Stimulated activated CD8-positive, alpha-beta memory T cell treated with anti-CD3 and anti-CD28 coated beads, Interleukin-2, amount 100 ng/mL, for 1 hour (primary cell): ENCODE measurements around the gene RNF207.
A peak's percentile ranks its signal among the peaks of the same experiment; 100 is the strongest.

ENCODE experiments used
- DNase-seq, 2 donors: peaks; one replicate each; pipeline ENCODE4 v3.0.0-alpha.2; 2020; ENCODE audit warnings: low read depth in 2 of 2

Gene RNF207

DNA sequence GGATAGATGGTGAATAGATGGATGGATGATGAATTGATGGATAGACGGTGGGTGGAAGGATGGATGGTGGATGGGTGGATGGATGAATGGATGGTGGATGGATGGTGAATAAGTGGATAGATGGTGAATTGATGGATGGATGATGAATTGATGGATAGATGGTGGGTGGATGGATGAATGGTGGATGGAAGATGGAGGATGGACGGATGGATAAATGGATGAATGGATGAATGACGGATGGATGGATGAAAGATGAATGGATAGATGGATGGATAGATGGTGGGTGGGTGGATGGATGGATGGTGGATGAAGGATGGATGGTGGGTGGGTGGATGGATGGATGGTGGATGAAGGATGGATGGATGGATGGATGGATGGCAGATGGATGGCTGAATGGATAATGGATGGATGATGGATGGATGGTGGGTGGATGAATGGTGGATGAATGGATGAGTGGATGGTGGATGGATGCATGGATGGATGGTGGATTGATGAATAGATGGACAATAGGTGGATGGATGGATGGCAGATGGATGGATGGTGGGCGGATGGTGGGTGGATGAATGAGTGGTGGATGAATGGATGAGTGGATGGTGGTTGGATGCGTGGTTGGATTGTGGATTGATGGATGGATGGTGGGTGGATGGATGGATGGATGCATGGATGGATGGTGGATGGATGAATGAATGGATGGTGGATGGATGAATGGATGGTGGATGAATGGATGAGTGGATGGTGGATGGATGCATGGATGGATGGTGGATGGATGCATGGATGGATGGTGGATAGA is 31.1 kb upstream of the RNF207 start:
- no peak for DNase-seq

DNA sequence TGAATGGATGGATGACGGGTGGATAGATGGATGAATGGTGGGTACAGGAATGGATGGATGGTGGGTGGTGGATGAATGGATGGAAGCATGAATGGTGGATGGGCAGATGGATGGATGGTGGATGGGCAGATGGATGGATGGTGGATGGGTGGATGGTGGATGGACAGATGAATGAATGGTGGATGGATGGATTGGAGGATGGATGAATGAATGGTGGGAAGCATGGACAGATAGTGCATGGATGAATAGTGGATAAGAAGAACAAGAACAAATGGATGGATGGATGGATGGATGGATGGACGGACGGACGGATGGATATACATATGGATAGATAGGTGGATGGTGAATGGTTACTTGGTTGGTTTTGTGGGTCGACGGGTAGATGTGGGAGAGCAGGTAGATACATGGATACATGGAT is 30.5 kb upstream of the RNF207 start:
- no peak for DNase-seq

GRCh38 chr1:6176779-6177178 is 29.1 kb upstream of the RNF207 start:
- DNase-seq, result no peak

DNA sequence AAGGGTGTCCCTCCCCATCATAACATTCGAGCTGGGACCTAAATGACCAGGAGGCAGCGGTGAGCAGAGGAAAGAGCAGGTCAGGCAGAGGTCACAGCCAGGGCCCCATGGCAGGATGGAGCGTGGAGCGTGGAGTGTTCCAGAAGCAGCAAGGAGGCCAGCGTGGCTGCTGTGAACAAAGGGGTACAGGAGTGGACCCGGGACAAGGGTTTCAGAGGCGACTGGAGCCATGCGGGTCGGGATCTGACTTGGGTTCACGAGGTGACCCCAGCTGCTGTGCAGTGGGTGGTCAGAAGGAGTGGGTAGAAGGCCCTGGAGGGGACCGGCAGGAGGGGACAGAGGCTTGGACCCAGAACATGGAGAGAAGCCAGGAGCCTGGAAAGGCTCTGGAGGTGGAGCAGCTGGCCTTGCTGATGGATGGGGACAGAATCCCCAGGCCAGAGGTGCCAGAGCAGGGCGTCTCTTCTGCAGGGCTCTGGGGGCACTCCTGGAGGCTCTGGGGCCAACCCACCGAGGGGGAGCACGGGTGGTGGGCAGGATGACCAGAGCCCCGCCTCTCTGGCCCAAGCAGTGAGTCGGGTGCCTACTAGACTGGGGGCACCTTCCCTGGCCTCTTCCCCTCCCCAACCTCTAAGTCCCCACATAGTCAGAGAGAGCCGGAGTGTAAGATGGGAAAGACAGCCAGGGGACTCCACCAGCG is 28.1 kb upstream of the RNF207 start:
- no peak for DNase-seq

- no peak for DNase-seq
Observed at GRCh38 chr1:6178751-6179563, 27.0 kb upstream of the RNF207 start.

DNA sequence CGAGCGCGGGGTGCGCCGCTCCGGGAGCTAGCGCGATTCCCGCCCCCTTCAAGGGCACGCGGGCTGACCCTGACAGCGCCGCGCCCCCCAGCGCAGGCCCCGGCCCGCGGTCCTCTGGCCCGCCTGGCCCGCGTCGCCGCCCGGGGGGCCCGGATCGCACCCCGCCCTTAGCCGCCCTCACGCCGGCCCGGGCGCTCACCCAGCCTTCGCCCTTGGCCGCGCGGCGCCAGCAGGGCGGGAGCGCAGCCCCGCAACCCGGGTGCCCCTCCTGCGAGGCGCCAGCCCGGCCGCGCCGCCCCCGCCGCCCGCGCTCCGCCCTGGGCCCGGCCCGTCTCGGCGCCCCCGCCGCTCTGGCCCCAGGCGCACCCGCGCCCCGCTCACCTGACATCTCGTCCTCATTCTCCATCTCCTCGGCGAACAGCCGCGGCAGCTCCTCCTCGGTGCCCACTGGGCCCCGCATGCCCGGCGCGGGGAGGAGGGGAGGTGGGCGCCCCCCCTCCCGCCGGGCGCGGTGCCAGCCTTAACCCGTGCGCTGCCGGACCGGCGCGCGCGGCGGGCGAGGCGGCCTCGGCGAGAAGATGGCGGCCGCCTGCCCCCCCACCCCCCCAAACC is 26.2 kb upstream of the RNF207 start:
- DNase-seq, result no peak

DNA sequence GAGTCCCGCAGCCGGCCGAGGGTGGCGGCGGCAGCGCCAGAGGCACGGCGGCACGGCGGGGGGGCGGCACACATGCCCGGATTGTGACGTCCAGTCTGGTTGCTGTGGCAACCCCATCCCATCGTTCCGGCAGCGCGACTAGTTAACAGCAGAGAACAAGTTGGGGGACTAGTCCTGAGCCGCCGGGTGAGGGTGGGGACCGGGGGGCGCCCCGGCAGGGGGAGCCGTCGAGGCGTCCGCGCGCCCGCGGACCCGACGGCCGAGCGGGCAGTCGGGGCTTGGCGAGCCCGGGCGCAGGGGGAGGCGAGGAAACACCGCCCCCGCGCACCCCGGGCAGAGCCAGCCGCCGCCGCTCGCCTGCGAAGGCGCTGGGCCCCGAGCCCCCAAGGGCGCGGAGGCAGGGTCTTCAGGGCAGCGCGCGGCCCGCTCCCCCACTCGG is 25.6 kb upstream of the RNF207 start, which contains the start of gene CHD5:
CHD5 (minus strand) TSS at position 54 of the 439 bp plus-strand sequence. CDS start 298 bp downstream, outside the sequence.
- DNase-seq, result no peak

GRCh38 chr1:6180707-6181311 is 25.1 kb upstream of the RNF207 start:
- DNase-seq, result no peak

GRCh38 chr1:6181347-6181770 is 24.6 kb upstream of the RNF207 start:
- DNase-seq, result no peak

DNA sequence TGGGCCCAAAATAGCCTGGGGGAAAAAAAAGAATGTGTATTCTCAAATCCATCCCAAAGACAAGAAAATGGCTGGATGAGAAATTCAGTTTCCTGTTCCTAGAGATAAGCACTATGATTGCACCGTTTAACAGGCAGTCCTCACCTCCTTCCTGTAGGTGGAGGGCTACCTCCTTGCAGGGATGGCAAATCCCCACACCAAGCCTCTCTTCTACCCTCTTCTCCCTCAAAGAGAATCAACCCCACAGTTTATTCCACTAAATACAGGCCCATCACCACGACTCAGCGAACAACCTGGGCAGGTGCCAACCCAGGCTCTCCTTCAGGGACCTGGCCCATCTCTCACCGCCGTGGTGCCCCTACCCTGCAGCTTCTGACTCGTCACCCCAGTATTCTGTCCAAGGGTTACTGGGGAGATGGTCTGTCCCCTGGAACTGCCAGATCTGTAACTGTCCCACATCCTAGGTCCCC is 22.4 kb upstream of the RNF207 start:
- no peak for DNase-seq

DNA sequence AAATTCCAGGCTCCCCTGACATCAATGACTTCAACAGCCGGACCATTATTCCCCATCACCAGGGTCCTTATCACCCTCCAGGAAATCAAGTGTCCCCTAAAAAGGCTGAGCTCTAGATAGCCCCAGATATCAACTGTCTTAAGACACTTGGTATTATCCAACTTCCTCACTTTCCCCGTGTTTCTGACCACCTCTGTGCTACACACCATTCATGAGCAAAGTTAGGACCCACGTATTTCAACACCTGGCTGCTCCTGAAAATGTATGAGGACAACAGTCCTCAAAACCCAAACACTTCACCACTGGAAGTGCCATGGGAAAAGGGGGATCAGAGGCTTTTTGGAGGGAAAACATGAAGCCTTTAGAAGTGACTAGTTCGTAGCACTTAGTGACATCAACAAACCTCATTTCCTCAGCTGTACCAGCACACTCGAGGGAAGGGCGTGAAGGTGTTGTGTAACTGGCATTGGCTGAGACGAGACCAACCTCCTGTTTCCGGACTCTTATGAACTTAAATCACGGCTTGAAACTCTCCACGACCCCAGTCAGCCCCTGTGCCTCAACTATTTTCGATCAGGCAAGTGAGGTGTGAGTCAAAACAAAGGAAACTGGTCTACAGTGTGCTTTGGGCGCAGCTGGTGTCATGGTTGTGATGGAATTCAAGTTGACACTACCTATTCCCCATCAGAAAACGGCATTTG is 21.7 kb upstream of the RNF207 start:
- DNase-seq, result no peak

- no peak for DNase-seq
Observed at GRCh38 chr1:6185151-6185550, 20.8 kb upstream of the RNF207 start.

GRCh38 chr1:6185635-6186382 is 20.1 kb upstream of the RNF207 start:
- DNase-seq, result no peak

- DNase-seq, result no peak
Observed at GRCh38 chr1:6188466-6188865, 17.5 kb upstream of the RNF207 start.

DNA sequence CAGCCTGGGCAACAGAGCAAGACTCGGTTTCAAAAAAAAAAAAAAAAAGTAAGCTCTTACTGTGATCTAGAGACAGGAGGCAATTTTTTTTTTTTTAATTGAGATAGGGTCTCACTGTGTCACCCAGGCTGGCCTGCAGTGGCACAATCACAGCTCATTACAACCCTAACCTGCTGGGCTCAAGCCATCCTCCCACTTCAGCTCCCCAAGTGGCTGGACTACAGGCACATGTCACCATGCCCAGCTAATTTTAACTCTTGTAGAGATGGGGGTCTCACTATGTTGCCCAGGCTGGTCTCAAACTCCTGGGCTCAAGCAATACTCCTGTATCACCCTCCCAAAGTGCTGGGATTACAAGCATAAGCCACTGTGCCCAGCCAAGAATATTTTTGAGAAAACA is 14.0 kb upstream of the RNF207 start:
- no peak for DNase-seq

GRCh38 chr1:6197746-6198427 is 8.0 kb upstream of the RNF207 start:
- no peak for DNase-seq

DNA sequence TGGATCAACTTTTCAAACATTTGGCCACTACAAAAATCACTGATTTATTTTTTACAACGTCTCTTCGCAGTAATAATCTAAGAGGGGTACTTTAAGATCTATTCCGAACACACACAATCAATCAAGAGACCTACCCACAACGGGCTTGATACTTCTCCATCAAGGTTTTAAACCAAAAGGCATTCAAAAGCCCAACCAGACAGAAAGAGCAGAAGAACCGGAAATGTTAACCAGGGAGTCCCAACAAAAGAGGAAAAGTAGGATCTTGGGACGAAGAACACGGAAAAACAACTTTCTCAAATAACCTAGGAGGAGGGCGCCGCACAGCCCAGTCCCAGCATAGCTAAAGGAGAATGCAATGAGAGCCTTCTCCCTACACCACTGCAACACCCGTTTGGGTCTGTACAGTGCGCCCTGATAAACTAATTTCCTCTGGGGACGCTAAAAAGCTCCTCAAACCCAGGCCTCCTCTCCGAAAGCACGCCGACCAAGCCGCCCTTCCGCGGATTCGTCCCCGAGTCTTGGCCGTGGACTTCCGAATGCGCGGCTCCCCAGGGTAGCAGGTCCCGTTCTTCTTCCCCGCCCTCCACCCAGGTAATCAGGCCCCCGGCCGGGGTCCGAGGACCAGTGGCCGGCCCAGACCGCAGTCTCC is 7.1 kb upstream of the RNF207 start:
- no peak for DNase-seq

DNA sequence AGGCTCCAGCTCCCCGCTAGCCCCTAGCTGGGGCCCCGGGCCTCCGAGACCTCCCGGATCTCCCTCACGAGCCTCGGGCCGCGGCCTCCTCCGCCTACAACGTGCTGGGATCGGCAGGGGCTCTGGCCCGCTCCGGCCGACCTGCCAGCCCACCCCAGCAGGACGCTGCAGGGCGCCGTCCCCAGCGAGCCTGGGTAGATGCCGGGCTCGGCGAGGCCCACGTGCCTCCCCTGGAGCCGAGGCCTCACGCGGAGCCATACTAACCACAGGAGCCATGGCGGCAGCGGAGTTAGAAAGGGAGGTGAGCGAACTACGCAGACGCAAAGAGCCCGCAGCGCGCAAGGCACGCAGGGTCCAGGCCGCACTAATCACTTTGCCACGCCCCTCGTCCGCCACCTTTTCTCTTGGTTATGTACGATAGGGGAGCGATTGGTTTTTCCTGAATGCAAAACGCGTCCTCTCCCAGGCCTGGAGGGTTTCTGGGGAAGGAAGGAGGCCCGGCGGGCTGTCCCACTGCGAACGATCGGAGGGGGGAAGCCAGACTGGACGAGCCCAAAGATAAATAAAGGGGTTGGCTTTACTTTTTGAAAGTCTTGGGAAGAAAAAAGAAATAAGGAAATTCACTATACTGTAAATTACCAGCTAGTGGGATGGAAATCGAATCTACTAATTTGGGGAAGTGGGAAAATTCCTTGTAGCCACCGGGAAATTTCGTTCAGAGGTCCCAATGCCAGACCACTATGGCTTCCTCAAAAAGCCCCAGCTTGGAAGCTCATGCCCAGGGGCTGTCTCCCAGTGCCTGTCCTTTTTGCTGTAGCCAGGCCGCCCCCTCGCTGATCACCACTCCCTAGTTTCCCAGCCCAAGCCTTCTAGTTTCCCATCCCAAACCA is 6.4 kb upstream of the RNF207 start, which contains the start of gene RPL22:
RPL22 (minus strand) TSS at position 298 of the 890 bp plus-strand sequence; CDS start at position 276, 22 bp downstream.
- DNase-seq, result peak; percentile 91 to 95
